ENCODE data around the gene CBR3. TPM values are rescaled to one million over a fixed set of nuclear protein-coding genes. Genes with fewer than 3 reads are reported as not detected.

CBR3 gene
- total and polyA plus RNA-seq, 4 donors = 0.23 to 9.0 (median 4.7) TPM

DNA sequence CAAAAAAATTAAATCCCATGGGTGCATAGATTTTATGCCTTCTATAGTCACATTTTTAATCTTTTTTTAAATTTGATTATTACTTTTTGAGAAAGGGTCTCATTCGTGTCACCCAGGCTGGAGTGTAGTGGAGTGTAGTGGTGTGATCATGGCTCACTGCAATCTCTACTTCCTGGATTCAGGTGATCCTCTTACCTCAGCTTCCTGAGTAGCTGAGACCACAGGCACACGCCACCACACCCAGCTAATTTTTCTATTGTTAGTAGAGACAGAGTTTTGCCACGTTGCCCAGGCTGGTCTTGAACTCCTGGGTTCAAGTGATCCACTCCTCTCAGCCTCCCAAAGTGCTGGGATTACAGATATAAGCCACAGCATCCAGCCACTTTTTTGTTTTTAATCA lies 10.4 kb downstream of the CBR3 start:
- Histone ChIP-seq H3K36me3 (ENCODE audit: control insufficient read depth in 4 of 4, insufficient read depth in 4 of 4, low read length in 4 of 4) (peaks cover 0 to 8% (median 0%) of the 10 kb centered on the region in 4 donors), H3K27me3 (ENCODE audit: control insufficient read depth in 3 of 3, insufficient read depth in 3 of 3, low read length in 2 of 3) (no peaks in the 10 kb centered on the region), H3K4me3 (no peak overlapping the region), H3K9ac (ENCODE audit: insufficient read depth in 1 of 2, low read length in 2 of 2) (no peak overlapping the region), H3K4me1 (ENCODE audit: control insufficient read depth in 5 of 5, insufficient read depth in 5 of 5, low read length in 5 of 5) (peaks cover 0 to 6% (median 2%) of the 10 kb centered on the region in 5 donors), H3K9me3 (ENCODE audit: control insufficient read depth in 4 of 4, insufficient read depth in 3 of 4, low read length in 3 of 4) (no peaks in the 10 kb centered on the region), H3K27ac (ENCODE audit: low read depth in 1 of 2, low read length in 1 of 2) (no peak overlapping the region)
- ATAC-seq (ENCODE audit: insufficient read depth, low FRiP score) (no peak), DNase-seq (no peak)
- WGBS, 2 donors = 38 to 61% methylated on average over 3 of the region's 3 CpGs
- TF ChIP-seq, protein P1, sequence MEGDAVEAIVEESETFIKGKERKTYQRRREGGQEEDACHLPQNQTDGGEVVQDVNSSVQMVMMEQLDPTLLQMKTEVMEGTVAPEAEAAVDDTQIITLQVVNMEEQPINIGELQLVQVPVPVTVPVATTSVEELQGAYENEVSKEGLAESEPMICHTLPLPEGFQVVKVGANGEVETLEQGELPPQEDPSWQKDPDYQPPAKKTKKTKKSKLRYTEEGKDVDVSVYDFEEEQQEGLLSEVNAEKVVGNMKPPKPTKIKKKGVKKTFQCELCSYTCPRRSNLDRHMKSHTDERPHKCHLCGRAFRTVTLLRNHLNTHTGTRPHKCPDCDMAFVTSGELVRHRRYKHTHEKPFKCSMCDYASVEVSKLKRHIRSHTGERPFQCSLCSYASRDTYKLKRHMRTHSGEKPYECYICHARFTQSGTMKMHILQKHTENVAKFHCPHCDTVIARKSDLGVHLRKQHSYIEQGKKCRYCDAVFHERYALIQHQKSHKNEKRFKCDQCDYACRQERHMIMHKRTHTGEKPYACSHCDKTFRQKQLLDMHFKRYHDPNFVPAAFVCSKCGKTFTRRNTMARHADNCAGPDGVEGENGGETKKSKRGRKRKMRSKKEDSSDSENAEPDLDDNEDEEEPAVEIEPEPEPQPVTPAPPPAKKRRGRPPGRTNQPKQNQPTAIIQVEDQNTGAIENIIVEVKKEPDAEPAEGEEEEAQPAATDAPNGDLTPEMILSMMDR (IDR thresholded peaks at IDR 0.05; ENCODE audit: control extremely low read depth, extremely low read depth) = no peak

DNA sequence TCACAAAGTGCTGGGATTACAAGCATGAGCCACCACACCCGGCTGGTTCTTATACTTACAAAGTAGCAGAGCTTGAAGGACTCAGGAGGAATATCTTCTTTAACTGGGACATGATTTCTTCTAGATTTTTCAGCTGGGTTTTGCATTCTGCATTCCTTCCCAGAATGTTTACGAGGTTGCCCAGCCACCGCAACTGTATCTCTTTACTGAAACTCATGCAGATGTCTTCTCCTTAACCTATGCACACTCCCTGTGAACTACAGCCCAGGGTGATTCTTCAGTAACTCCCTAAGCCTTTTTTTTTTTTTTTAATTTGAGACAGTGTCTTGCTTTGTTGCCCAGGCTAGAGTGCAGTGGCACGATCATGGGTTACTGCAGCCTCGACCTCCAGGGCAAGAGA lies 13.0 kb downstream of the CBR3 start:
- ATAC-seq (ENCODE audit: insufficient read depth, low FRiP score) (no peak), DNase-seq (no peak)
- H3K4me1 ChIP-seq (ENCODE audit: control insufficient read depth in 5 of 5, insufficient read depth in 5 of 5, low read length in 5 of 5) = peaks cover 0 to 10% (median 6%) of the 10 kb centered on the region in 5 donors
- no peaks in the 10 kb centered on the region for H3K9me3 ChIP-seq (ENCODE audit: control insufficient read depth in 4 of 4, insufficient read depth in 3 of 4, low read length in 3 of 4)
- H3K9ac ChIP-seq (ENCODE audit: insufficient read depth in 1 of 2, low read length in 2 of 2) = no peak overlapping the region
- H3K27ac ChIP-seq (ENCODE audit: low read depth in 1 of 2, low read length in 1 of 2) = no peak overlapping the region
- no peaks in the 10 kb centered on the region for H3K27me3 ChIP-seq (ENCODE audit: control insufficient read depth in 3 of 3, insufficient read depth in 3 of 3, low read length in 2 of 3)
- H3K4me3 ChIP-seq = no peak overlapping the region
- TF ChIP-seq, protein P1 (IDR thresholded peaks at IDR 0.05; ENCODE audit: control extremely low read depth, extremely low read depth) = no peak
- peaks cover 0 to 8% (median 0%) of the 10 kb centered on the region in 4 donors for H3K36me3 ChIP-seq (ENCODE audit: control insufficient read depth in 4 of 4, insufficient read depth in 4 of 4, low read length in 4 of 4)
- whole genome bisulfite sequencing, 2 donors = 93% methylated on average over 5 of the region's 5 CpGs

DNA sequence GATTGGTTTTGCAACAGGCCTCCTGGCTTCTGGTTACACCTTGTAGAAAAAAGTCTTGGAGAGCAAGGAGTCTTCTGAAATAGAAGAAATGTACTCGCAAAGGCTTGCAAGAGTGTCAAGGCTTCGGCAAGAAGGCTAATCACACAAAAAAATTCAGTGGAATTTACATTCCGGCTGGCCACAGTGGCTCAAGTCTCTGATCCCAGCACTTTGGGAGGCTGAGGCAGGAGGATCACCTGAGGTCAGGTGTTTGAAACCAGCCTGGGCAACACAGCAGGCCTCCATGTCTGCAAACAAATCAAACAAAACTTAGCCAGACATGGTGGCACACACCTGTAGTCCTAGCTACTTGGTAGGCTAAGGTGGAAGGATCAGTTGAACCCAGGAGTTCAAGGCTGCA lies 14.0 kb downstream of the CBR3 start:
- Histone ChIP-seq H3K9ac (ENCODE audit: insufficient read depth in 1 of 2, low read length in 2 of 2) (no peak overlapping the region), H3K4me3 (no peak overlapping the region), H3K4me1 (ENCODE audit: control insufficient read depth in 5 of 5, insufficient read depth in 5 of 5, low read length in 5 of 5) (peaks cover 0 to 10% (median 6%) of the 10 kb centered on the region in 5 donors), H3K36me3 (ENCODE audit: control insufficient read depth in 4 of 4, insufficient read depth in 4 of 4, low read length in 4 of 4) (peaks cover 0 to 7% (median 0%) of the 10 kb centered on the region in 4 donors), H3K9me3 (ENCODE audit: control insufficient read depth in 4 of 4, insufficient read depth in 3 of 4, low read length in 3 of 4) (no peaks in the 10 kb centered on the region), H3K27me3 (ENCODE audit: control insufficient read depth in 3 of 3, insufficient read depth in 3 of 3, low read length in 2 of 3) (no peaks in the 10 kb centered on the region), H3K27ac (ENCODE audit: low read depth in 1 of 2, low read length in 1 of 2) (no peak overlapping the region)
- WGBS, 2 donors = 96 to 97% methylated on average over 3 of the region's 3 CpGs
- DNase-seq (no peak), ATAC-seq (ENCODE audit: insufficient read depth, low FRiP score) (no peak)
- TF ChIP-seq, protein P1 (IDR thresholded peaks at IDR 0.05; ENCODE audit: control extremely low read depth, extremely low read depth) = no peak

Measured in lung (tissue), 12 donors.